HepG2 (cell line): ENCODE measurements around the gene POP7. TPM values are rescaled to one million over a fixed set of nuclear protein-coding genes. Genes with fewer than 3 reads are reported as not detected.

Source experiments
- EP300 ChIP-seq, 3 experiments: sonication (generic) in 1 of 3; formaldehyde crosslinking in 1 of 3; IDR thresholded peaks; 2 replicates each; pipeline versions ENCODE4 v1.5.1 to v1.6.1; 2011 to 2020; ENCODE audit warnings: low read depth in 2 of 3, low read length in 2 of 3, borderline replicate concordance in 1 of 3, improper control_type of control experiment in 1 of 3, mild to moderate bottlenecking in 1 of 3, missing genetic modification reagents in 1 of 3, moderate library complexity in 1 of 3
- ETV5 ChIP-seq: IDR thresholded peaks from 2 replicates; pipeline ENCODE4 v1.6.1; 2018; ENCODE audit warnings: missing biosample characterization, missing genetic modification reagents, inconsistent platforms, borderline replicate concordance
- ETV6 ChIP-seq: sonication (generic); formaldehyde crosslinking; conservative IDR thresholded peaks from 2 replicates; pipeline ENCODE4 v1.4.0; 2020; ENCODE audit warnings: missing genetic modification reagents
- FOXA3 ChIP-seq: IDR thresholded peaks from 2 replicates; pipeline ENCODE4 v1.6.1; 2016; ENCODE audit warnings: missing genetic modification reagents, missing compliant biosample characterization
- IKZF4 ChIP-seq: sonication (generic); formaldehyde crosslinking; IDR thresholded peaks from 2 replicates; pipeline ENCODE4 v1.5.1; 2020; ENCODE audit warnings: borderline replicate concordance, mild to moderate bottlenecking, low read depth, missing genetic modification reagents; ENCODE audit errors: not compliant biosample characterization
- KDM2A ChIP-seq: sonication (generic); formaldehyde crosslinking; IDR thresholded peaks from 2 replicates; pipeline ENCODE4 v1.4.0; 2020; ENCODE audit warnings: low read depth, missing genetic modification reagents, borderline replicate concordance
- MEIS2 ChIP-seq: sonication (generic); formaldehyde crosslinking; IDR thresholded peaks from 2 replicates; pipeline ENCODE4 v1.9.0; 2021; ENCODE audit warnings: mild to moderate bottlenecking, missing genetic modification reagents
- MXI1 ChIP-seq: IDR thresholded peaks from 3 replicates; pipeline ENCODE4 v1.6.1; 2012; ENCODE audit warnings: low read depth, low read length, inconsistent platforms, borderline replicate concordance
- POGZ ChIP-seq: sonication (generic); formaldehyde crosslinking; IDR thresholded peaks from 2 replicates; pipeline ENCODE4 v1.4.0; 2020; ENCODE audit warnings: mild to moderate bottlenecking, missing genetic modification reagents
- ZBTB1 ChIP-seq: sonication (generic); formaldehyde crosslinking; IDR thresholded peaks from 2 replicates; pipeline ENCODE4 v1.4.0; 2020; ENCODE audit warnings: missing genetic modification reagents, borderline replicate concordance
- ZBTB8A ChIP-seq: sonication (generic); formaldehyde crosslinking; IDR thresholded peaks from 2 replicates; pipeline ENCODE4 v1.4.0; 2020; ENCODE audit warnings: mild to moderate bottlenecking, low read depth, missing genetic modification reagents, borderline replicate concordance
- ZNF350 ChIP-seq: sonication (generic); formaldehyde crosslinking; IDR thresholded peaks from 2 replicates; pipeline ENCODE4 v1.4.0; 2020; ENCODE audit warnings: mild to moderate bottlenecking, low read depth, missing genetic modification reagents, borderline replicate concordance
- ZNF609 ChIP-seq: sonication (generic); formaldehyde crosslinking; IDR thresholded peaks from 2 replicates; pipeline ENCODE4 v1.4.0; 2020; ENCODE audit warnings: mild to moderate bottlenecking, missing genetic modification reagents, borderline replicate concordance
- ZNF639 ChIP-seq: conservative IDR thresholded peaks from 2 replicates; pipeline ENCODE4 v1.6.1; 2018; ENCODE audit warnings: missing genetic modification reagents
- ZNF652 ChIP-seq: IDR thresholded peaks from 2 replicates; pipeline ENCODE4 v1.6.1; 2016; ENCODE audit warnings: low read depth, borderline replicate concordance
- ZNF672 ChIP-seq: sonication (generic); formaldehyde crosslinking; IDR thresholded peaks from 2 replicates; pipeline ENCODE4 v1.8.1; 2022; ENCODE audit warnings: missing genetic modification reagents
- ZNF691 ChIP-seq: sonication (generic); formaldehyde crosslinking; IDR thresholded peaks from 2 replicates; pipeline ENCODE4 v1.4.0; 2020; ENCODE audit warnings: missing genetic modification reagents, low read depth, mild to moderate bottlenecking, borderline replicate concordance
- ZNF710 ChIP-seq: sonication (generic); formaldehyde crosslinking; IDR thresholded peaks from 2 replicates; pipeline ENCODE4 v1.5.0; 2020; ENCODE audit warnings: mild to moderate bottlenecking, missing genetic modification reagents, borderline replicate concordance
- ZSCAN22 ChIP-seq: sonication (generic); formaldehyde crosslinking; IDR thresholded peaks from 2 replicates; pipeline ENCODE4 v1.4.0; 2020; ENCODE audit warnings: mild to moderate bottlenecking, missing genetic modification reagents
- polyA plus RNA-seq, 8 experiments: library from polyadenylated mRNA; depleted of rRNA in 3 of 8; stranded (reverse) in 7 of 8; unstranded in 1 of 8; fragments of >200 nt; fragmentation: Illumina TruSeq in 4 of 8; extraction: Trizol in 4 of 8; gene quantifications; 2 replicates each; pipeline versions ENCODE4 v1.2.1 to v1.2.3, GENCODE V29; 2011 to 2016; ENCODE audit warnings: low read depth in 4 of 8, missing spikeins in 1 of 8, mixed read lengths in 1 of 8; ENCODE audit not compliant: insufficient read depth in 1 of 8
- total RNA-seq, 5 experiments: library from RNA; depleted of rRNA; stranded (reverse); fragments of >200 nt; fragmentation: Illumina TruSeq; extraction: Trizol; gene quantifications; 2 replicates each; pipeline ENCODE4 v1.2.3, GENCODE V29; 2016; ENCODE audit warnings: low read depth in 1 of 5

Gene POP7
- total and polyA plus RNA-seq, 2 of the 13 experiments (the other 11 are each of a cell fraction or from before 2014, with no cell fraction given), result 63.9 to 91.1 TPM

- TF ChIP-seq ZSCAN22 (CRISPR knock-in tag) (no peak), KDM2A (peak; percentile 57; the same call in 1 of the 2 replicates), ZNF350 (CRISPR knock-in tag) (0 out of 2 replicates have a peak, but pooled peaks have one; percentile 41), ZNF691 (CRISPR knock-in tag) (no peak), ZNF672 (CRISPR knock-in tag) (no peak), ETV6 (CRISPR knock-in tag) (no peak), ETV5 (CRISPR knock-in tag) (peak; percentile 68; the same call in 1 of the 2 replicates), ZNF639 (no peak), ZNF609 (CRISPR knock-in tag) (peak; percentile 84), ZNF652 (CRISPR knock-in tag) (peak; percentile 89), ZBTB8A (CRISPR knock-in tag) (no peak), MEIS2 (CRISPR knock-in tag) (peak; percentile 58; the same call in 1 of the 2 replicates), POGZ (CRISPR knock-in tag) (peak; percentile 53), ZBTB1 (CRISPR knock-in tag) (no peak), MXI1 (no peak), ZNF710 (CRISPR knock-in tag) (0 out of 2 replicates have a peak, but pooled peaks have one; percentile 25), IKZF4 (peak; percentile 78), FOXA3 (peak; percentile 70; the same call in 1 of the 2 replicates), EP300 (IDR thresholded peaks at IDR 0.05; ENCODE audit: low read depth in 2 of 2, low read length in 2 of 2) (peak in 1 of 2 experiments; percentile 49; a peak in 2 of 4 replicates), EP300 (CRISPR knock-in tag; IDR thresholded peaks at IDR 0.05; ENCODE audit: borderline replicate concordance) (no peak; the same call in 1 of the 2 replicates)
Observed at GRCh38 chr7:100723732-100724275, 17.9 kb downstream of the POP7 start (continued).
